Stimulated activated naive CD4-positive, alpha-beta T cell (primary cell): ENCODE measurements around the gene ATP1B3.
"Not testable (repeated sequence)": the region's sequence is repeated elsewhere in the genome, so short reads cannot be mapped to it uniquely, and the experiment has no call there.

Experiments used
- DNase-seq, 6 experiments: peaks; one replicate each; lab custom pipeline; 2025; lab: John Stamatoyannopoulos, UW

The ATP1B3 gene

GRCh38 chr3:141905129-141905528, 28.7 kb downstream of the ATP1B3 start:
- DNase-seq, result no peak

- DNase-seq, result no peak
Observed at GRCh38 chr3:141909408-141909807, 33.0 kb downstream of the ATP1B3 start.

GRCh38 chr3:141909986-141910385, 33.5 kb downstream of the ATP1B3 start:
- not testable (repeated sequence) for DNase-seq

- peak in 5 of 6 experiments; percentile 22 to 66 (median 34) for DNase-seq
Observed at GRCh38 chr3:141913150-141913811, 36.8 kb downstream of the ATP1B3 start.

- DNase-seq, result no peak
Observed at GRCh38 chr3:141914311-141914710, 37.9 kb downstream of the ATP1B3 start.

GRCh38 chr3:141915016-141915415, 38.6 kb downstream of the ATP1B3 start:
- DNase-seq, result no peak

- DNase-seq, result no peak
Observed at GRCh38 chr3:141915766-141916165, 39.3 kb downstream of the ATP1B3 start.

- no peak for DNase-seq
Observed at GRCh38 chr3:141920701-141921100, 44.3 kb downstream of the ATP1B3 start.

GRCh38 chr3:141921316-141921715, 44.9 kb downstream of the ATP1B3 start:
- no peak for DNase-seq

GRCh38 chr3:141925677-141926076, 49.2 kb downstream of the ATP1B3 start:
- not testable (repeated sequence) for DNase-seq

- DNase-seq, result no peak
Observed at GRCh38 chr3:141926929-141927328, 50.5 kb downstream of the ATP1B3 start.

- no peak for DNase-seq
Observed at GRCh38 chr3:141928631-141929270, 52.3 kb downstream of the ATP1B3 start.

GRCh38 chr3:141929341-141929995, 53.0 kb downstream of the ATP1B3 start:
- no peak for DNase-seq

GRCh38 chr3:141930801-141931200, 54.4 kb downstream of the ATP1B3 start:
- no peak for DNase-seq

GRCh38 chr3:141933421-141934300, 57.2 kb downstream of the ATP1B3 start:
- no peak for DNase-seq

- DNase-seq, result no peak
Observed at GRCh38 chr3:141934354-141934753, 57.9 kb downstream of the ATP1B3 start.

- no peak for DNase-seq
Observed at GRCh38 chr3:141938011-141938500, 61.6 kb downstream of the ATP1B3 start.

- DNase-seq, result no peak
Observed at GRCh38 chr3:141939759-141940158, 63.3 kb downstream of the ATP1B3 start.

- no peak for DNase-seq
Observed at GRCh38 chr3:141940194-141940776, 63.8 kb downstream of the ATP1B3 start.

- DNase-seq, result no peak
Observed at GRCh38 chr3:141941093-141941492, 64.7 kb downstream of the ATP1B3 start.

GRCh38 chr3:141942006-141942405, 65.6 kb downstream of the ATP1B3 start:
- no peak for DNase-seq
